Thyroid gland (tissue), 4 donors: ENCODE data around the gene ABCB8.

Source experiments
- CTCF ChIP-seq, 6 experiments: fragments of 200-600 bp in 3 of 6; fragments of 450-650 bp in 3 of 6; sonication (generic) in 3 of 6; IDR thresholded peaks; one replicate each; pipeline ENCODE4 v1.5.1; 2016 to 2019; ENCODE audit warnings: antibody characterized with exemption in 6 of 6, mild to moderate bottlenecking in 2 of 6, inconsistent platforms in 1 of 6, moderate library complexity in 1 of 6
- POLR2A ChIP-seq, 2 donors: fragments of 450-650 bp; IDR thresholded peaks; one replicate each; pipeline ENCODE4 v1.6.1; 2017; ENCODE audit warnings: antibody characterized with exemption in 2 of 2, mild to moderate bottlenecking in 2 of 2, moderate library complexity in 1 of 2

GRCh38 chr7:151076863-151077704, 48.8 kb downstream of the ABCB8 start:
- TF ChIP-seq CTCF (IDR thresholded peaks at IDR 0.05) (peak in 1 of 6 experiments; percentile 6), POLR2A (IDR thresholded peaks at IDR 0.05) (no peak)
